Measurements from ENCODE around the gene CLDN22.

Gene CLDN22

DNA sequence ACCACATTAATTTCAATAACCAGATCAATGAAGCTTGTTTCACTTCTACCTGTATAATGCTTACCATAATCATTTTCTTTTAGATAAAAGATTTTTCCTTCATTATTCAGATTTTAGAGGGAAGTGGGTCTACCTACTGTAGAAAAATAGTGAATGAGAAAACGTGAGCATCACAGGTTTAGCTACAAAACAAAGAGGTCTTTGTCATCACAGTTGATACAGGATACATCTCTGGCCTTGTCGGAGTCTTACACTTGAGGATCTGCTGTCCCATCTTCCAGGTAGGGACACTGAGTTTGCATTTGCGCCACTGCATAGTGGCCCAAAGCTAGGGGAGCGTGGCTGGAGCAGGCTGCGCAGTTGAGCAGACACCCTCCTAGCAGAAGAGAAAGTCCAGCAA is 1.4 kb upstream of the CLDN22 start:
- DNase-seq, result no peak

DNA sequence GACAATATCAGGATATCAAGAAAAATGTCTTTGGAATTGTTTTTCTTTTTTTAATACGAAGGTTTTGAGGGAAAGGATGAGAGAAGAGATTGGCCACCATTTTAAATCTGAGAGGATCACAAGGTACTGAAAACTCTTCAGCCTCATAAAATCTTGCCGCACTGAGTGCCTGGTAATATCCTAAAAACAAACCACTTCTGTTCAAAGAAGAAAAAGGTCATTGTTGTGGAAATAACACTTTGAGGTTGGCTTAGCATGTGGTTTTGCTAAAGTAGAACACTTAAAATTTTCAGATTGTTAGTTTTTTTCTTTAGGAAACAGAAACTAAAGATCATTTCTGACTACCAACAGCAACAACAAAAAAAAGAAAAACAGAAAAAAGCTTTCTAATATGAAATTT is 1.0 kb upstream of the CLDN22 start:
- DNase-seq, result no peak

DNA sequence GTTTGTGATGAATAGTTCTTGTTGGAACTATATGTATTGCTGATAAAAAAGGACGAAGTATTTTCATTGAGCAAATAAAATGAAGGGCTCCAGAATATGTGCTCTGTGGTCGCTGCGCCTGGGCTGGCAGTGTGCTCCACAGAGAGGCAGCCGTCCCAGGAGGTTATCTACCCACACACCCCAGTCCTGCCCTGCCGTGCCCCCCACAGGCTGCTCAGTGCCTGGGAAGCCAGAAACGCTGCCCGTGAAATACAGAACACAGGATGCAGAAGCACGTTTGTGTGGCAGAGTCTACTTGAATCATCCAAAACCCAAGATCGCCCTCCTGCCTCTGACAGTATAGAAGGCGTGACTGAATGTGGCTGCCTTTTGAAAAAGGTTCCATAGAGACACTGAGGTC is 1.4 kb downstream of the CLDN22 start:
- no peak for DNase-seq

DNA sequence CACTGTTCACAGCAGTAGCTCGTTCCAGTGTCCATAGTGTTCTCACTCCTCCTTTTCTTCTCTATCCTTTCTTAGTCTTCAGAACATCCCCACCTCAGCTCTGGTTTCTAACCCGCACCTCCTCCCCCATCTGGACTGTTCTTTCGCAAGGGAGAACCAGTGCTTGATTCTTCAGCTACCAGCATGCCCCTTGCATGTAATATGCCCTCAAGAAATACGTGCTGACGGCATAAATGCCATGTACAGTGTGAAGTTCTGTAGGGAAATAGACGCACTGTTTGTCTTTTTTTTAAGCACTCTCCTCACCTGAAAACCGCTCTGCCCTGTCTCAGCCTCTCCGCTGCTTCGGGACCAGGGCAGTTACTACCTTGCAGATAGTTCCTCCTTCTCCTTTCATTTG is 5.3 kb downstream of the CLDN22 start:
- no peak for DNase-seq

DNA sequence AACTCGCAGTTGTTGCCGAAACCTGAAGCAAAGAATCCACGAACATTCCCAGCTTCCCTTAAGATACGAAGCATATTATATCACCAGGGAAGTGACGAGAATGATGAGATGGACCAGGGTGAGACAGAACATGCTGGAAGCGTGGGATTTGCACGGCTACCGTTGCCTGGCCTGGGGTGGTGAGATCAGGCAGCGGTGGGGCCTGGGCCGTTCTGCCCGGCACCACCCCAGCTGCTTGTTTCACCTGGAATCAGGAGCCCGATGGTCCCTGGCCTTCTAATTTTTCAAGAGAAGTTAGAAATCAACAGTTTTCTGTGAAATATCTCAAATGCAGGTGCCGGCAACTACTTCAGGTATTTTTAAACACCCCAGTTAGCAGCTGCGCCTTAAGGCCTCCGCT is 5.7 kb downstream of the CLDN22 start:
- no peak for DNase-seq

DNA sequence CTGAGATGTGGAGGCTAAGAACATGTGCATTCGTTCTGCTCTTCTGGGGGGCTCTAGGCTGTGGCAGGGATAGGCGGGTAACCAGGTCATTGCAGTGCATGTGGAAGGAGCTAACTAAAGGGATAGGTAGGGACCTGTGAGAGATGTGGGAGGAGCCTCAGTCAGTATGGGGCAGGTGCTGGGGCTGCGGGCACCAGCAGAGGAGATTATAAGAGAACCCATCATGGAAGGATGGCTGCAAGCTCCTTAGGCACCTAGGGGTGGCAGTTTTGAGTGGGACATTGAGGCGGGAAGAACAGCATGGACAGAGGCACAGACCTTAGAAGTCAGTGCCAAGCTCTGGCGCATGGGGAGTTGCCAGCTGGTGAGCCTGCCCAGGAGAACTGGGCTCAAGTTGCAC is 7.2 kb downstream of the CLDN22 start:
- DNase-seq, result no peak

DNA sequence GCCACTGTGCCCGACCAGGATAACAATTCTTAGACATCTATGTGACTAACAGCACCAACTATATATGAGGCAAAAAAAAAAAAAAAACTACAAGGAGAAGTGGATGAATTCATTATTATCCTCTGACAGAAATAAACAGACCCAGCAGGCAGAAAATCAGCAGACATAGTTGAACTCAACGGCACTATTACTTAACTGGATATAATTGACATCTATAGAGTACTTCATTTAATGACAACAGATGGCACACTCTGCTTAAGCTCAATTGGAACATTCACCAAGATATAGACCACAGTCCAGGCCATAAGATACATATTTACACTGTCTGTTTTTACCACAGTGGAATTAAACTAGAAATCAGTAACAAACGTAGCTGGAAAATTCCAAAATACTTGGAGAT is 13.3 kb downstream of the CLDN22 start:
- DNase-seq, result no peak

DNA sequence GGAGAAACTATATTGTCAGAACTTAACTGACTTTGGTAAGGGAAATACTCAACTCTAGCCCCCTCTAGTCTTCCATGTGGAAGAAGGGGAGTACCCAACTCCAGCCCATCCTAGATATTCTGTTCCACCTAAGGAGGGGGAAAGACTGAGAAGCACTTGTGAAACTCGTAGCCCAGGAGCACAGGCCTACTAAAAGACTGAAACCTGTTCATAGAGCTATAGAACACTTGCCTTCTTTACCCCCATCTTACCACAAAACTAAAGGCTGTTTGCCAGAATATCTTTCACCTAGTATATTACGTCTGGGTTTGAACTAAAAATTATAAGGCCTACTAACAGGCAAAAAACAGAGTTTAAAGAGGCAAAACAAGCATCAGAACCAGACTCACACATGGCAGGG is 15.5 kb downstream of the CLDN22 start:
- no peak for DNase-seq

DNA sequence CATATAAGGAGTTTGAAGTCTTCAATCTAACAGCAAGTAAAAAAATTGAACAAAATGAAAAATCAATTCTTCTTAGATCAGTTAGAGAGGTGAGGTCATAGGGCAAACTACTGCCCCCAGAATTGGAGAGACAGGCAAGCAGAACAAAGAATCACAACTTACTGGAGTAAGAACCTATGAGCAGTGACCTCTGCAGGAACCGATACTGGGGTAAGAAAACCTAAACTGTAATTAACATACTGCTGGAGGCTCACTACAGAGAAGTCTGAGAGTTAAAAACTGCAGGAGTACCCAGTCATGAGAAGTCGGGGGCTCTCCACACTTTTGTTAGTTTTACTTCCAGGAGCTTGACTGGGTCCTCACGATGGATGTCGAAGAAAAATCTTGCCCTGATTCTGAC is 16.0 kb downstream of the CLDN22 start:
- DNase-seq, result no peak

DNA sequence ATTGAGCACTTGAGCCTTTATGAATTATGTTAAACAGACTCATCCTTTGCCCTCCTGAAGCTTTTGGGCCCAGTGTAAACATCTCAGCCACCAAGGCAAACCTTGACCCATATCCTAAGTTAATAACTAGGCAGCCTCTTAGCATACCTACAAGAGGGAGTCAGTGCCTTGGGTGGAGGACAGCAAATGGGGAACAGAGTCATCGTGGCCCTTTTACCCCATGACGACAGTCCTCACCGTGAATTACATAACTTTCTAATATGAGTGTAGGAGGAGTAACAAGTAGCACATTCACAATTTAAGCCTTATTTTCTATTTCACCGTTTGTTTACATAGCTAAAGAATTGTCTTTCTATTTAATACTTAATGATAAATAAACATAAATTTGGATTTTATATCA is 16.8 kb downstream of the CLDN22 start:
- peak; percentile 33 to 63 (median 45) for DNase-seq

DNA sequence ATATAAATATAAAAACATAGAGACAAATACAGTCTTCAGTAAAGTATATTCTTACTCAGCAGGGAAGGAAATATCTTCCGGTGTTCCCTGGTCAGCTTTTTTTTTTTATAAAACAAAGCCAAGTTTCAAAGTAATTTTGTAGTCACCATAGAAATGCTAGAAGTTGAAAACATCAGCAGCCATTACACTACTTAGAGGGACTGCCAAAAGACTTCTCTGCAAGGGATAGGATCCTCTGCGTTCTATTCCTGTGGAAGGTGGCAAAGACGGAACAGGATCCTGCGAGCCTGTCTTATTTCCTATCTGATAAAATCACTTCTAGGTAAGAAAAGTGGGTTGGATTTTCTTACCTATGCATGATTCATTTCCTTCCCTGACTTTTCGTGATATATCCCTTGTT is 19.4 kb downstream of the CLDN22 start:
- no peak for DNase-seq

DNA sequence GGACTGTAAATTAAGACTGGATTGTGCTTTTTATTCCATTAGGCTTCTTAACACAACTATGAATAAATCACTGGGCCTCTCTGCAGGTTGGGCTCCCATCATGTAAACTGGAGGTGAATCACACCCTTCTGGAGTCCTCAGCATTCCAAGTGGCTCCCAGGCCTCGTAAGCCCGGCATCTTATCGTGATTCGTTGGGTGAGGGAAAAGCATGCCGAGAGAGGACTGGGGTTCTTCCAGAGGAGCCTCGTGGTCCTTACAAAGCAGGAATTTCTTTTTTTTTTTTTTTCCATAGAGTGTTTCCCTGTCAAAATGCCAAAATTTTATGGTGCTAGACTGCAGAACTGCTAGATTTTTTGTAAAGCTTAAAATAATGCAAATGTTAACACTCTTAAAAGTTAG is 20.0 kb downstream of the CLDN22 start:
- DNase-seq, result no peak

DNA sequence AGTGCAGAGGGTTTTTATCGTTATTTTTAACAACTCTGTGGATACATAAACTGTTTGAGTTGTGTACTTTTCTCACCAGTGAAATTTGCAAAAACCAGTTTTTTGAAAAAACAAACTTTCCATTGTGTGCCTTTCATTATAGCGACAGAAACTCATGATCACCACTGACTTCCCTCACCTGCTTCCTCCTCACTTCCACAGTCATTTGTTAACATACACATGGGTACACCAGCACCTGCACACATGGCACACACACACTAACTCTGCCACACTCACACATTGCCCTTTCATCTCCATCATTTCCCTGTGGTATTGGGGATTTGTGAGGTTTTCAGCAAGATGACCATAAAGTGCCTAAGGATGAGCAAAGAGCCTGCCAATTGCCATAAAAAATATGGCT is 20.6 kb downstream of the CLDN22 start:
- DNase-seq, result no peak

DNA sequence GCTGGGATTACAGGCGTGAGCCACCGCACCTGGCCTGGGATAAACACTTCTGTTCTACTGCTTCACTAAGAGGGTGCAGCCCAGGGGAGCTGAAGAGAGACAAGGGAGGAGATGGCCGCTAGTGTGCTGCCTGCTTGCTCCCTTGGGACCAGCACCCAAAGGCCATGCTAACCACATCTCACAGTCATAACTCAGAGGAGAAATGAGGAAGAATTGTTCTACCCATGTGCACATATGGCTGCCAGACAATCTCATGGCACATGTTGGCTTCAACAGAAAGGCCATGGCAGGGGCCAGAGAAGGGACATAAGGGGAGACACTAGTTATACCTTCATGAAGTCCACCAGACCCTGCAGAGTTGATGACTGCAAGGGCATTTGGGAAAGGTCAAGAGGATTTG is 22.4 kb downstream of the CLDN22 start:
- DNase-seq, result no peak

DNA sequence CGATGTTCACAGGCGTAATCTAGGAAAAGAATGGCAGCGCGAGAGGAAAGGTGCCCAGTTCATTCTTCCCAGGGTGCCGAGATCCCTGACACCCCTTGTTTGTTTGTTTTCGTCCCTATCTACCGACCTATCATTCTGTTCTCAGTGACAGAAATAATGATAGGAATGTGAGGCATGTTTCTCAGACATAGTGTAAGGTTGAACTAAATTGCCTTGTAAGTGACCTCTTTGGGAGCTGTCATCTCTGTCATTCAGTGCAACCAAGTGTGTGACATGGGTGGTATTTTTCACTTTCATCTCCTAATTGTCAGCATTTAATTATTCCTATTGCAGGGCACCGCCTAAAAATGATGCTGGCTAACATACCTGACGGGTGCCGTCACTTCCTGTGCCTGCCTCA is 24.4 kb downstream of the CLDN22 start:
- no peak for DNase-seq

DNA sequence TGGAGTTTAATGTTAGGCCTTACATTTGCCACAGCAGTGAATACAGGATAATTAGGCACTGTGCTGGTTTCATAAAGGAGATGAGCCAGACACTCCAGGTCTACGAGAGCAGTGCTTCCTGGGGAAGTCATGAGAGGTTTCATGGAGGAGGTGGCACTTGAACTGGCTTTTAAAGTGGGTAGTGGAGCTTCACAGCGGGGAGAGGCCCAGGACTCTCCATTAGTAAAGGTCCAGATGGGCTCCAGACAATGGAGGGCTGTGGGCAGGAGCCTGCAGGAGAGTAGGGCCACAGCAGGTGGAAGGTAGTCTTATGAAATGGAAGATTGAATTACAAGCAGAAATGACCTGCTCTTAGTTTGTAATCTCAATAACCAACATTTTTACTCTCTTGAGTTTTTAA is 29.0 kb downstream of the CLDN22 start:
- no peak for DNase-seq

DNA sequence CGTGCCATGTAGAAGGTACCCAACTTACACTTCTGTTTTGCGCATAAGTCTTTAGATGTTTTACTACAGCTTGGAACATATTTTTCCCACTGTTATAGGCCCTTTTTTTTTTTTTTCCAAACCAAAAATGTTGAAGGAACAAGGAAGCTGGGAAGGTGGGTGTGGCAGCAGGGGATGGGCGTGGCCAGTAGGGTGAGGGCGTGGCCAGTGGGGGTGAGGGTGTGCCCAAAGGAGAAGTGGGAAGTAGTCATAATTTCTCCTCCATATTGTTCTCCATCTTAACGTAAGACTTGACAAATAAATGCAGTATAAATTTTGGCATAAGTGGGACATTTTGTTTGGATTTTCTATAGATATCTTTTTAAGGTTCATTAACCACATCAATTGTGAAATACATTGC is 30.4 kb downstream of the CLDN22 start:
- peak in 2 of 4 experiments; percentile 8 to 10 for DNase-seq

DNA sequence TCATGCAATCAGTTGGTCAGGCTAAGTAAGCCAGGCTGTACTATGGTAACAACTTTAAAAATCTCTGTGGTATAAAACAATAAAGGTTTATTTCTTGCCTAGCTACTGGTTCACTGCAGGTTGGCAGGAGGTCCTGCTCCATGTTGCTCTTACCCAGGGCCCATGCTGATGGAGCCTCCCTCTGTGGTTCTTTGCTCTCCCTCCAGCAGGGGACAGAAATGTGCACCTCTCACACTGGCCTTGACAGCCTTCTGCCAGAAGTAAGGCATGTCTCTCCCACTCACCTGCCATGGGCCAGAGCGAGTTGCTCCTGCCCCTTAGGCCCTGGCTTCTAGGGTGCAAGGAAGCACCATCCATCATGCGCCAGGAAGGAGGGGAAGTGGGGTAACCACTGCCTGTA is 31.1 kb downstream of the CLDN22 start:
- no peak for DNase-seq

DNA sequence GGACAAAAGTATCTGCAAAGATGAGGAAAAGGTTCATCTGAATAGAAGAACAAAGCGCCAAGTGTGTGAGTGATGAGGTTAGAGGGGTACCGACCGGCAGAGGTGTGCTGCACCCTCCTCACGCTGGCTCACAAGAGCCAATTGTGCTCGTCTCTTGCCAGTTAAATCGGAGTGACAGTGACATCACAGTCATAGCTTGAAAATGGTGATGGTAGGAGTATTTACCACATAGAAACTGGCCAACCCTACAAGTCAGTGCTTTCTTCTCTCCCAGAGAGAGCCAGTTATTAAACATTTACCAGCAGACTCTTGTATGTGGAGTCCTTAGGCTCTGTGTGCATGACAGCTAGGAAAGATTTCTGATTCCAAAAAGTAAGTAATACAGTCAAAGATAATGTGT is 32.4 kb downstream of the CLDN22 start:
- no peak for DNase-seq

DNA sequence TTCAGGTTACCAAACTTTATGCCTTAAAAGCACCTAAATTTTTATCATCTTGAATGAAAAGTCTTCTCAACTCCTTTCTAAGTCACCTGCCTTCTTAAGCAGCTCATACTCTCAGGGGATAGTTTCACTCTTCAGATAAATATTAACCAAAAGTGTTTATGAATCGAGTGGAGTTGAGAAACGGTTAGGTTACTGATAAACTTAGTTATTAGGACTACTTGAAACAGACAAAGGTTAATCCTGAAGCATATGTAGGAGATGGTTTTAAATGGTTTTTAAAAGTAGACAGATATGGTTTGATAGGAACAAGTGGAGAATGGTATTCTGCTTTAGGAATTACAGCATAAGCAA is 32.8 kb downstream of the CLDN22 start:
- no peak for DNase-seq

DNA sequence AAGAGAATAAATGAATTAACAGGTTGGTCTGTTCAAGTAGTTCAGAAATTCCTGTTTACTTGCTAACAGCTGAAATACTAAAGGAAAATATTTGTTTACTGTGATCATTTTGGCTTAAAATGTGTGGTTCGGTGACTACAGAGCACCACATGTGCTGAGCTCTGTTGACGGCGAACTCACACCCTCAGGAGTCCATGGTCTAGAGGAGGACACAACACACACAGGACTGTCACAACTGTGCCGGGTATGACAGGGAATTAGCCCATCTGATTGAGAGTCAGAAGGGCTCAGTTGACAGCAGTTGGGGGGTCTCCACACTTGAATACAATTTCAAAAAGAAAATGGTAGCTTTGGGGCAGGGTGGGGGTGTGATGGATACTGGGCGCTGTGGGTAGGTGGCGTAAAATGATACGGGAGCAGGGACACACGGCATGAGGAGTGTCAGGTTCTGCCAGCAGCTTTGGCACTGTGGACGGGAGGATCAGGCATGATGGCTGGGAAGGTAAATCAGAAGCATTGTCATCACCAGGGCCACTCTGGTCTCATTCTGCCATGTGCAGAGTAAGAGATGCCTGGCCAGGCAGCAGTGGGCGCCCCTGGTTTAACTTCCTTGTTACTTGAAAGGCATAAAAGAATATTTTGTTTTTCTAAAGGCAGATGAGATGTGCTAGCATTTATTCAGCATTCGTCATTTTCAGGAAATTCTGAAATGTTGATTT is 33.3 kb downstream of the CLDN22 start:
- DNase-seq, result no peak

DNA sequence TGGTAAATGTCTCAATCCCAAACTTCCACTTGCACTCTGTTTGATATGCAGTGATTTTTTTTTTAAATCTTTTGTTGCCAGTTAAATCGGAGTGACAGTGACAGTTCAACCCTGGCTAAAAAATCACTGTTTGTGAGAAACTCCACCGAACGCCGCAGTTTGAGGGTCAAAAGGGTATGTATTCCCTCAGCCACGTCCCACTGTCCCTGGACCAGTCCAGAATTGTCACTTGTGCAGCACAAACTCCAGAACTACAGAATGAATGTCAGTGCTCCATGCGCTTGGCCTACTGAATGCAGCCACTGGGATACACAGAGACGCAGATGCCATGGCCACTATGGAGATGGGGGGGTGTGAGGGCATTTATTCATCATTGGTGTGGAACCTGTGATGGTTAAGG is 34.2 kb downstream of the CLDN22 start:
- no peak for DNase-seq

DNA sequence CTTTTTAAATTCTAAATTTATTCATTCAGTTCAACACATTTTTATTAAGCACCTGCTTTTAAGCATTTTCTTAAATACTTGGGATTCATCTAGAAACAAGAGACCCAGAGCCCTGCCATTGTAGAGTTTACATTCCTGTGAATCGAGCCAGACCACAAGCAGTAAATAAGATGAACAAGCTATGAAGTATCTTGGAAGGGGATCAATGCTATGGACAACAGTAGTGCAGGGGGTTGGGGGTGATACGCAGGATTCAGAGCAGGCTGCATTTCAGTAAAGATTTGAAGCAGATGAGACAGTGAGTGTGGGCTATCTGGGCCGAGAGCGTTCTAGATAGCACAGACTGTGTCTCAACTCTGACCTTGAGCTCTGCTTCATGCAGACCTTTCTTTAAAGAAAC is 35.1 kb downstream of the CLDN22 start:
- DNase-seq, result no peak

DNA sequence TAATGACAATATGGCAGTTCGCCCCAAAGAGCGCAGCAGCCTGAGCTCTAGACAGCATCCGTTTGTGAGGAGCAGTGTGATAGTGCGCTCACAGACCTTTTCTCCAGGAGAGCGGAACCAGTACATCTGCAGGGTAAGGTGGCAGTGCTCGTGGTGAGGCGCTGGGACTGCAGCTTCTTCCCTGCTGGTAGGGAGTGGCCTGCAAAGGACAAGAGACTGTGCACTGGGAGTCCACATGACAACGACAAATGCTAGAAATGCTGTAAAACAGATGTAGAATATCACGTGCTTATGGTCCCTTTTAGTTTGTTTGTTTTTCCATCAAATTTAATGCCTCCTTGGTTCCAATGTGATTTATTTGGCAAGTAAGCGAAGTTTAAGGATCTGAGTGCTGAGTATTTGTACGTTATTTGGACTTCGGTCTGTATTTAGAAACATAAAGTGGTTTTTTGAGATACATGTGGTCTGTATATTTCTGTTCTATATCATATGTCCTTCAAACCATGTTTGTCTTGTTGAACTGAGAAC is 35.8 kb downstream of the CLDN22 start:
- DNase-seq, result no peak

DNA sequence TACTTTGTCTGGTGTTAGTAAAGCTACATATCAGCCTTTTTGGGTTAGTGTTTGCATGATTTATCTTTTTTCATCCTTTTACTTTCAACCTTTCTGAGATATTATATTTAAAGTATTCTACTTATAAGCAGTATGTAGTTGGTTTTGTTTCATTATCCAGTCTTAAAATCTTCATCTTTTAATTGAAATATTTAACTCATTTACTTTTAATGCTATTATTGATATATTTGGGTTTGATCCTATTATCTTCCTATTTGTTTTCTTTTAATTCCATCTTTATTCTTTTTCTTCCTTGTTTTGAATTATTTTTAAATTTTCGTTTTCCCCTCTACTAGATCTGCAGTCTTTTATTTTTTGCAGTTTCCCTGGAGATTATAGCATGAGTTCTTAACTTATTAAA is 44.0 kb downstream of the CLDN22 start:
- no peak for DNase-seq

All from suppressor macrophage (primary cell).